HepG2 (cell line): ENCODE measurements around the gene DTNB. TPM values are rescaled to one million over a fixed set of nuclear protein-coding genes. Genes with fewer than 3 reads are reported as not detected.
"Not testable (repeated sequence)": the region's sequence is repeated elsewhere in the genome, so short reads cannot be mapped to it uniquely, and the experiment has no call there.

Experiments
- ATAC-seq: fragments of 200-7000 bp; cut with Tn5 transposase; 3 replicates; pipeline ENCODE4 v1.9.1; 2020; ENCODE audit warnings: mild to moderate bottlenecking, moderate library complexity
- BruUV-seq: library from RNA; stranded (reverse); fragments of 400-500 nt; replicated peaks from 2 replicates; lab custom pipeline; 2021; lab: Mats Ljungman, UMichigan
- CTCF ChIA-PET: fragments of 300-600 bp; formaldehyde crosslinking; extraction: SDS; loops from one replicate; lab custom pipeline; 2021; ENCODE audit warnings: low total read pairs, inconsistent platforms, low intra/inter-chr PET ratio; lab: Yijun Ruan, JAX
- POLR2A ChIA-PET: fragments of 350-600 bp; sonication (Branson Sonifier 250); formaldehyde crosslinking; loops from one replicate; lab custom pipeline; 2020; ENCODE audit warnings: antibody characterized with exemption, inconsistent platforms; lab: Yijun Ruan, JAX
- DNase-seq: peaks from one replicate; pipeline ENCODE4 v3.0.0-alpha.2; 2015; ENCODE audit warnings: low spot score
- FAIRE-seq: peaks from 3 replicates; lab custom pipeline; 2011; peaks lifted over from hg19 to GRCh38; lab: Jason Lieb, UNC
- H2AFZ ChIP-seq: one replicate; pipeline ENCODE4 v1.6.1; 2011; ENCODE audit warnings: low read length, inconsistent platforms
- H3K27ac ChIP-seq: fragments of 300-600 bp; 3 replicates; pipeline ENCODE4 v1.8.0; 2011; ENCODE audit warnings: mixed run types, mild to moderate bottlenecking, mixed read lengths, low read length, inconsistent platforms; ENCODE audit not compliant: insufficient read depth; ENCODE audit errors: extremely low read length
- H3K27me3 ChIP-seq, 2 experiments: fragments of 200-600 bp in 1 of 2; 2 replicates in 1 of 2; 3 replicates in 1 of 2; pipeline versions ENCODE4 v1.6.0 to v1.8.0; 2011; ENCODE audit warnings: low read length in 2 of 2, mild to moderate bottlenecking in 2 of 2, moderate library complexity in 2 of 2, inconsistent platforms in 1 of 2; ENCODE audit not compliant: insufficient read depth in 2 of 2, control insufficient read depth in 1 of 2
- H3K36me3 ChIP-seq, 2 experiments: fragments of 200-600 bp in 1 of 2; replicated peaks in 1 of 2; 2 replicates in 1 of 2; 3 replicates in 1 of 2; pipeline versions ENCODE4 v1.5.1 to v1.8.0; 2011; ENCODE audit warnings: low read length in 2 of 2, inconsistent platforms in 1 of 2; ENCODE audit not compliant: insufficient read depth in 2 of 2, control insufficient read depth in 1 of 2
- H3K4me1 ChIP-seq: 2 replicates; pipeline ENCODE4 v1.5.1; 2012; ENCODE audit warnings: low read length, inconsistent platforms; ENCODE audit not compliant: insufficient read depth
- H3K4me2 ChIP-seq: 2 replicates; pipeline ENCODE4 v1.6.0; 2011; ENCODE audit warnings: low read depth, low read length, inconsistent platforms
- H3K4me3 ChIP-seq, 3 experiments: fragments of 200-600 bp in 1 of 3; sonication (generic), shearing (Covaris generic) in 1 of 3; replicated peaks in 1 of 3; 2 replicates each; pipeline ENCODE4 v1.5.1; 2011 to 2016; ENCODE audit warnings: low read length in 3 of 3, inconsistent platforms in 2 of 3, low read depth in 2 of 3, mild to moderate bottlenecking in 2 of 3, control low read depth in 1 of 3, mixed read lengths in 1 of 3; ENCODE audit not compliant: insufficient read depth in 1 of 3
- H3K79me2 ChIP-seq: one replicate; pipeline ENCODE4 v1.6.1; 2011; ENCODE audit warnings: low read length, inconsistent platforms; ENCODE audit not compliant: insufficient read depth
- H3K9ac ChIP-seq: 2 replicates; pipeline ENCODE4 v1.6.0; 2011; ENCODE audit warnings: mild to moderate bottlenecking, low read depth, low read length, inconsistent platforms; ENCODE audit not compliant: insufficient read depth
- H3K9me3 ChIP-seq: 2 replicates; pipeline ENCODE4 v1.5.1; 2012; ENCODE audit warnings: mild to moderate bottlenecking, low read length
- H4K20me1 ChIP-seq: 2 replicates; pipeline ENCODE4 v1.6.0; 2011; ENCODE audit warnings: inconsistent platforms, mild to moderate bottlenecking, low read length, moderate library complexity; ENCODE audit not compliant: insufficient read depth
- ATF5 ChIP-seq: sonication (generic); formaldehyde crosslinking; IDR thresholded peaks from 2 replicates; pipeline ENCODE4 v1.4.0; 2020; ENCODE audit warnings: mild to moderate bottlenecking, low read depth, missing genetic modification reagents
- HNRNPL ChIP-seq: fragments of 200-400 bp; formaldehyde crosslinking; IDR thresholded peaks from 2 replicates; pipeline ENCODE4 v1.6.1; 2017; ENCODE audit warnings: mild to moderate bottlenecking, low read depth, low read length
- MYPOP ChIP-seq: sonication (generic); formaldehyde crosslinking; IDR thresholded peaks from 2 replicates; pipeline ENCODE4 v1.8.1; 2023; ENCODE audit warnings: mild to moderate bottlenecking, moderate library complexity, missing genetic modification reagents
- NFAT5 ChIP-seq: sonication (generic); formaldehyde crosslinking; IDR thresholded peaks from 2 replicates; pipeline ENCODE4 v1.4.0; 2020; ENCODE audit warnings: missing genetic modification reagents
- RARG ChIP-seq: sonication (generic); formaldehyde crosslinking; IDR thresholded peaks from 2 replicates; pipeline ENCODE4 v1.4.0; 2020; ENCODE audit warnings: low read depth, mild to moderate bottlenecking, missing genetic modification reagents
- ZNF326 ChIP-seq: sonication (generic); formaldehyde crosslinking; IDR thresholded peaks from 2 replicates; pipeline ENCODE4 v1.4.0; 2020; ENCODE audit warnings: missing genetic modification reagents, borderline replicate concordance
- ZNF549 ChIP-seq: sonication (generic); formaldehyde crosslinking; IDR thresholded peaks from 2 replicates; pipeline ENCODE4 v1.5.0; 2020; ENCODE audit warnings: missing genetic modification reagents
- ZNF577 ChIP-seq: sonication (generic); formaldehyde crosslinking; IDR thresholded peaks from 2 replicates; pipeline ENCODE4 v1.4.0; 2020; ENCODE audit warnings: mild to moderate bottlenecking, low read depth, missing genetic modification reagents, borderline replicate concordance
- ZNF597 ChIP-seq: sonication (generic); formaldehyde crosslinking; IDR thresholded peaks from 2 replicates; pipeline ENCODE4 v1.5.0; 2020; ENCODE audit warnings: missing genetic modification reagents
- ZNF816 ChIP-seq: sonication (generic); formaldehyde crosslinking; IDR thresholded peaks from 2 replicates; pipeline ENCODE4 v1.8.0; 2022; ENCODE audit warnings: missing genetic modification reagents, mild to moderate bottlenecking, borderline replicate concordance
- WGBS: methylation state at CpG from one replicate; pipeline ENCODE4 v1.1.6; 2017; ENCODE audit warnings: low lambda C conversion rate; 5-methylcytosine and 5-hydroxymethylcytosine counted together
- in situ Hi-C: cut with HindIII; loops from 2 replicates; pipeline ENCODE4 v1.10.0; 2017; ENCODE audit warnings: low pct_unique_long_range_greater_than_20kb; ENCODE audit not compliant: extremely low pct_ligation_motif_present
- intact Hi-C: fragments of 100-400 bp; cut with micrococcal nuclease; formaldehyde crosslinking; loops from one replicate; pipeline ENCODE4 v1.10.0; 2022; ENCODE audit not compliant: unreplicated experiment
- polyA plus RNA-seq, 8 experiments: library from polyadenylated mRNA; depleted of rRNA in 3 of 8; stranded (reverse) in 7 of 8; unstranded in 1 of 8; fragments of >200 nt; fragmentation: Illumina TruSeq in 4 of 8; extraction: Trizol in 4 of 8; gene quantifications; 2 replicates each; pipeline versions ENCODE4 v1.2.1 to v1.2.3, GENCODE V29; 2011 to 2016; ENCODE audit warnings: low read depth in 4 of 8, missing spikeins in 1 of 8, mixed read lengths in 1 of 8; ENCODE audit not compliant: insufficient read depth in 1 of 8
- total RNA-seq, 5 experiments: library from RNA; depleted of rRNA; stranded (reverse); fragments of >200 nt; fragmentation: Illumina TruSeq; extraction: Trizol; gene quantifications; 2 replicates each; pipeline ENCODE4 v1.2.3, GENCODE V29; 2016; ENCODE audit warnings: low read depth in 1 of 5

The DTNB gene
- total and polyA plus RNA-seq, 2 of the 13 experiments (the other 11 are each of a cell fraction or from before 2014, with no cell fraction given) = 14.4 to 23.9 TPM

GRCh38 chr2:25705575-25705974 lies 32.2 kb upstream of the DTNB start:
- whole genome bisulfite sequencing = 87% methylated on average over 29 of the region's 33 CpGs
- intact Hi-C loops, H4K20me1 ChIP-seq, H3K9me3 ChIP-seq, H3K4me3 ChIP-seq, in situ Hi-C loops, FAIRE-seq, H3K9ac ChIP-seq, H3K79me2 ChIP-seq, DNase-seq, H3K36me3 ChIP-seq, BruUV-seq, H3K4me2 ChIP-seq, CTCF ChIA-PET, H2AFZ ChIP-seq, H3K27ac ChIP-seq, ATAC-seq, POLR2A ChIA-PET, H3K27me3 ChIP-seq: not testable (repeated sequence)
- H3K4me1 ChIP-seq = peaks cover 39% of the 10 kb centered on the region

- no peak for FAIRE-seq
- ChIA-PET CTCF (no interaction called here), POLR2A (no interaction called here)
- no peak overlapping the region for H3K4me3 ChIP-seq
- intact Hi-C loops = no loop called here
- H3K9ac ChIP-seq = no peak overlapping the region
- H3K9me3 ChIP-seq = no peaks in the 10 kb centered on the region
- no TSS peak for BruUV-seq
- H3K4me2 ChIP-seq = no peak overlapping the region
- no peaks in the 10 kb centered on the region for H4K20me1 ChIP-seq
- H3K36me3 ChIP-seq = no peaks in the 10 kb centered on the region
- H3K27ac ChIP-seq = no peak overlapping the region
- H3K27me3 ChIP-seq = peaks cover 3 to 34% of the 10 kb centered on the region in 2 experiments; a peak in 3 of 5 replicates
- 65% methylated on average over 9 of the region's 9 CpGs for WGBS
- H3K79me2 ChIP-seq = no peaks in the 10 kb centered on the region
- no peak; the same call in 2 of the 3 replicates for ATAC-seq
- H2AFZ ChIP-seq = no peak overlapping the region
- in situ Hi-C loops = no loop called here
- H3K4me1 ChIP-seq = peaks cover 28% of the 10 kb centered on the region
- DNase-seq = no peak
- TF ChIP-seq NFAT5 (CRISPR knock-in tag) (no peak), ATF5 (no peak), RARG (no peak), ZNF597 (CRISPR knock-in tag) (no peak), ZNF549 (CRISPR knock-in tag) (no peak), ZNF816 (CRISPR knock-in tag) (no peak), MYPOP (CRISPR knock-in tag) (no peak), ZNF326 (CRISPR knock-in tag) (no peak), ZNF577 (CRISPR knock-in tag) (no peak), HNRNPL (no peak)
Measured at GRCh38 chr2:25701801-25702200, 28.4 kb upstream of the DTNB start.
